Muscle of leg (tissue), 11 donors: ENCODE measurements around the gene ABCG1. TPM values are rescaled to one million over a fixed set of nuclear protein-coding genes. Genes with fewer than 3 reads are reported as not detected.
A peak's percentile ranks its signal among the peaks of the same experiment; 100 is the strongest.

Experiments
- DNase-seq: peaks from one replicate; pipeline ENCODE4 v3.0.0; 2013
- H3K27ac ChIP-seq: one replicate; pipeline ENCODE4 v1.5.1; 2013; ENCODE audit warnings: mild to moderate bottlenecking, low read length, control low read depth
- H3K27me3 ChIP-seq: one replicate; pipeline ENCODE4 v1.6.1; 2013; ENCODE audit warnings: low read length; ENCODE audit not compliant: control insufficient read depth, insufficient read depth
- H3K36me3 ChIP-seq: one replicate; pipeline ENCODE4 v1.6.1; 2013; ENCODE audit warnings: low read length; ENCODE audit not compliant: control insufficient read depth, insufficient read depth
- H3K4me1 ChIP-seq: one replicate; pipeline ENCODE4 v1.6.1; 2013; ENCODE audit warnings: low read length; ENCODE audit not compliant: control insufficient read depth, insufficient read depth
- H3K4me3 ChIP-seq: one replicate; pipeline ENCODE4 v1.5.1; 2013; ENCODE audit warnings: low read length, control low read depth
- H3K9me3 ChIP-seq: replicated peaks from 2 replicates; pipeline ENCODE4 v1.6.1; 2013; ENCODE audit warnings: low read depth, low read length; ENCODE audit not compliant: control insufficient read depth
- WGBS: methylation state at CpG from one replicate; pipeline ENCODE4 v1.1.5; 2013; ENCODE audit warnings: missing lambda C conversion rate; ENCODE audit not compliant: insufficient coverage; 5-methylcytosine and 5-hydroxymethylcytosine counted together
- polyA plus RNA-seq, 8 donors: library from polyadenylated mRNA; unstranded; fragments of 120-200 nt; gene quantifications; one replicate each; pipeline versions ENCODE4 v1.2.1 to v1.2.3, GENCODE V29; 2013; ENCODE audit warnings: inconsistent platforms in 1 of 8, low replicate concordance in 1 of 8; ENCODE audit not compliant: insufficient read length in 8 of 8, insufficient read depth in 1 of 8
- total RNA-seq: library from RNA; stranded (reverse); fragments of 120-200 nt; gene quantifications from one replicate; pipeline ENCODE4 v1.2.4, GENCODE V29; 2013

Gene ABCG1
- total and polyA plus RNA-seq, 9 donors: 4.9 to 9.1 (median 8.1) TPM

GRCh38 chr21:42252325-42252654 is 33.4 kb downstream of the ABCG1 start:
- WGBS: 83% methylated on average over 4 of the region's 8 CpGs

DNA sequence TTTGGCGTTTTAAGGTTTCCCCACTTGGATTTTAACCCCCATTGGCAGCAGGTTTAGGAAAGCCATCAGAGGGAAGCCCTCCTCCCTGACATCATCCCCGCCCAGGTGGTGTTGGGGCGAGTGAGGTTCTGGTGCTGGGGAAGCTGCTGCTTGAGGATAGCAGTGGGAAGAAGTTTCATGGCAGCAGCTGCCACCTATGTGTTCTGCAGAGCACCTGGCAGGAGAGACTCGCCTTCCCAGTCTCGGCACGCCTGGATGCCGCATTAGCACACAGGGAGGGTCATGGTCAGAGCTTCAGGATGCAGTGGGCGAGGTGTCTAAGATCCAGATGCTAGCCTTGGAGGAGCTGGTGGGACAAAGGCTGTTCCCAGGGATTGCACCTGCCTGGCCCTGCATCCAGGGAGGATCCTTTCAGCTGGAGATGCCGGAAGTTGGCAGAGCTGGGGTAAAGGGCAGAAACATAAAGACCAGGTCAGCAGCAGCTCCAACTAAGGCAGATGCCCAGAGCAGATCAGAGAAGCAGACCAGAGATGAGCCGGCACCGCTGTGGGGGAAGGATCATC is 33.9 kb downstream of the ABCG1 start:
- Histone ChIP-seq H3K9me3 (no peaks in the 10 kb centered on the region), H3K27ac (no peak overlapping the region), H3K4me1 (peaks cover 60% of the 10 kb centered on the region), H3K4me3 (no peak overlapping the region), H3K27me3 (peaks cover 2% of the 10 kb centered on the region), H3K36me3 (no peaks in the 10 kb centered on the region)
- DNase-seq: no peak
- WGBS: 76% methylated on average over 10 of the region's 11 CpGs

More at GRCh38 chr21:42252325-42252654, 33.4 kb downstream of the ABCG1 start:
- DNase-seq: no peak
- no peaks in the 10 kb centered on the region for H3K36me3 ChIP-seq
- H3K27me3 ChIP-seq: peaks cover 2% of the 10 kb centered on the region
- no peaks in the 10 kb centered on the region for H3K9me3 ChIP-seq
- no peak overlapping the region for H3K27ac ChIP-seq
- peaks cover 56% of the 10 kb centered on the region for H3K4me1 ChIP-seq
- H3K4me3 ChIP-seq: no peak overlapping the region

GRCh38 chr21:42253466-42253865 is 34.5 kb downstream of the ABCG1 start:
- Histone ChIP-seq H3K27ac (no peak overlapping the region), H3K4me3 (no peak overlapping the region), H3K27me3 (peaks cover 2% of the 10 kb centered on the region), H3K36me3 (no peaks in the 10 kb centered on the region), H3K9me3 (no peaks in the 10 kb centered on the region), H3K4me1 (peaks cover 62% of the 10 kb centered on the region)
- DNase-seq: no peak
- WGBS: 82% methylated on average over 8 of the region's 8 CpGs

- no peak overlapping the region for H3K4me3 ChIP-seq
- peaks cover 4% of the 10 kb centered on the region for H3K27me3 ChIP-seq
- DNase-seq: no peak
- WGBS: 65% methylated on average over 2 of the region's 6 CpGs
- no peaks in the 10 kb centered on the region for H3K36me3 ChIP-seq
- H3K27ac ChIP-seq: no peak overlapping the region
- H3K9me3 ChIP-seq: no peaks in the 10 kb centered on the region
- H3K4me1 ChIP-seq: peaks cover 68% of the 10 kb centered on the region
These were observed 35.1 kb downstream of the ABCG1 start for GRCh38 chr21:42254083-42254482.

- Histone ChIP-seq H3K4me1 (peaks cover 77% of the 10 kb centered on the region), H3K4me3 (no peak overlapping the region), H3K36me3 (no peaks in the 10 kb centered on the region), H3K27ac (no peak overlapping the region), H3K27me3 (peaks cover 6% of the 10 kb centered on the region), H3K9me3 (no peaks in the 10 kb centered on the region)
- WGBS: 64% methylated on average over 17 of the region's 17 CpGs
- no peak for DNase-seq
These were observed 36.0 kb downstream of the ABCG1 start for GRCh38 chr21:42254651-42255601.

DNA sequence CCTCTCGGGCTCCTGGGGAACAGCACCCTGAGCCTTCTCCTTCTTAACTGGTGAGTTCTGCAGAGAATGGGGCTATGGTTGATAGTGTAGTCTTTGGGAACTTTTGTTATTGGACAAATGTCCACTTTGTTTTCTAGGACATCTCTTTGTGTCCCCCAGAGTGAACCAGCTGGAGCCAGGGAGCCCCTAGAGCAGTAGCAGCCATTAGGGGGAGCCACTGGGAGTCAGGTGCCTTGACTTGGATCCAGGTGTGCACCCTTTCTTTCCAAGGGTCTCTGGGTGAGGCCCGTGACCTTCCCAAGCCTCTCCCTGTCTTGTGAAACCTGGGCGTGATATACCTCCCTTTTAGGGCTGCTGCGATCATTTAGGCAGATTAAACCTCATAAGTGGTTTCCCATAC is 36.9 kb downstream of the ABCG1 start:
- H3K27ac ChIP-seq: no peak overlapping the region
- no peak overlapping the region for H3K4me3 ChIP-seq
- H3K4me1 ChIP-seq: peaks cover 81% of the 10 kb centered on the region
- 96% methylated on average over 3 of the region's 4 CpGs for WGBS
- H3K27me3 ChIP-seq: peaks cover 6% of the 10 kb centered on the region
- DNase-seq: no peak
- H3K36me3 ChIP-seq: no peaks in the 10 kb centered on the region
- H3K9me3 ChIP-seq: no peaks in the 10 kb centered on the region

DNA sequence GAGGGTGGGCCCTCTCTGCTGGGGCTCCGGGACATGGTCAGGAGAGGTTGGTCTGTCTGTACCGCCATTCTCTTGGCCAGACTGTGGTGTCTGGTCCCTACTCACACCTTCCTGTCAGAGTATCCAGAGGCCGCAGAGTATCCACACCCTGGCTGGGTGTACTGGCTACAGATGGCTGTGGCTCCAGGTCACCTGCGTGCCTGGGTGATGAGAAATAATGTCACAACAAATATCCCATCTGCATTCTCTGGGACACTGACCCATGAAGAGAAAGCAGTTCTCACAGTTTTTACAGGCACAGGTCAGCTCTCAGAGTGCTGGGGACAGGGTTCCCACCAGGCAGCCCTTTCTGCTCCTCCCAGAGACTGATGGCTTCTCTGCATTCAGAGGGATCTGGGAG is 37.4 kb downstream of the ABCG1 start:
- Histone ChIP-seq H3K4me3 (no peak overlapping the region), H3K9me3 (no peaks in the 10 kb centered on the region), H3K36me3 (no peaks in the 10 kb centered on the region), H3K27ac (no peak overlapping the region), H3K4me1 (peaks cover 81% of the 10 kb centered on the region), H3K27me3 (peaks cover 6% of the 10 kb centered on the region)
- 60% methylated on average over 1 of the region's 4 CpGs for WGBS
- no peak for DNase-seq

DNA sequence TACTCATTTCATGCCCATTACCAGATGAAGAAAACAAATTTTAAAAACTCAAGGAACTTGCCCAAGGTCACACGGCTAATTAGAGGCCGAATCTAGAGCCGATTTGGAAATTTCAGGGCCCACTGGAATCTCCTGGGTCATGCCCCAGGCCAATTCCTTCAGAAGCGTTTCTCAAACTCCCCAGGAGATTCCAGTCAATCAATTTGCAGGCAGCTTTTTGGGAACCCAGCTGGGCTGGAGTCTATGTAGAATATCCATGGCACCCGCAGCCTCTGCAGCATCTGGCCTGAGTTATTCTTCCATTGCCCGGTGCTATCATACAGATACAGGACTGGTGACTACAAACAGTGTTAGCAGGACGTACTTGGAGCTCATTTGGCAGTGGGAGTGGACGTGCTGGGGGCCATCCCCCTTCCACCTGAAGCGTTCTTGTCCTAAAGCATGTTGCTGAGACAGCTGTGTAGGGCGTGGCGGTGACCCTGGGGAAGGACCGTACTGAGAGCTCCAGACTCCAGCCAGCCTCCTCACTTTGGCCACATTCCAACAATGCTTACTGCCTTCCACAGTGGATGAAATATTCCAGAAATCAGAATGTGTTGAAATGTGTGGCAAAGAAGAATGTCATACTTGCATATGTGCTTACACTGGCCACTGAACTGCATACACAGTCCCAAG is 38.3 kb downstream of the ABCG1 start:
- H3K4me3 ChIP-seq: no peak overlapping the region
- H3K36me3 ChIP-seq: no peaks in the 10 kb centered on the region
- H3K9me3 ChIP-seq: no peaks in the 10 kb centered on the region
- no peak overlapping the region for H3K27ac ChIP-seq
- DNase-seq: peak; percentile 64
- peaks cover 6% of the 10 kb centered on the region for H3K27me3 ChIP-seq
- WGBS: 51% methylated on average over 11 of the region's 12 CpGs
- H3K4me1 ChIP-seq: peaks cover 81% of the 10 kb centered on the region

DNA sequence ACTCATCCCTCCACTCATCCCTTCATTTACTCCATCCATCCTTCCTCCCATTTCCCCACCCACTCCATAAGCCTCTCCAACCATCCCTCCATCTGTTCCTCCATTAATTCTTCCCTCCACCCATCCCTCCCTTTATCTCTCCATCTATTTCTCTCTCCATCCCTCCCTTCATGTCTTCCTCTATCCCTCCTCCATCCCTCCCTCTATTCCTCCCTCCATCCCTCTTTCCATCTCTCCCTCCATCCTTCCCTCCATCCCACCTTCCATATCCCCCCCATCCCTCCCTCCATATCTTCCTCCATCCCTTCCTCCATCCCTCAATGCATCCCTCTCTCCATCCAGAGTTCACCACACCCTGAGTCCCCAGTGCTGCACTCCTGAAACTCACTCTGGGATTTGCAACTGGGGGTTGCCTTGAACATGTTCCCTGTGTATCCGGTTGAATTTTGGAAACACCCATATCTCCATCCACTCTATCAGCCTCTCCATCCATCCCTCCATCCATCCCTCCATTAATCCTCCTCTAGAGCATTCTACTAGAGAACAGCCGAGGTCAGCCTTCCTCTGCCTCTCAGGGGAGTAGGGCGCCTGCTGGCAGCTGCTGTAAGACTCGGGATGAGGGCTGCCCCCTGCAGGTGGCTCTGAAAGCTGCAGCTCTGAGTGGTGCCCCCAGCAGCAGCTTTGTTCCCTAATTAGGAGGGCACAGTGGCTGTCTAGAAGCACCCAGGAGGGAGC is 39.4 kb downstream of the ABCG1 start:
- 11% methylated on average over 3 of the region's 4 CpGs for WGBS
- peaks cover 78% of the 10 kb centered on the region for H3K4me1 ChIP-seq
- peak; percentile 49 for DNase-seq

More for the DNA sequence above, 39.4 kb downstream of the ABCG1 start:
- Histone ChIP-seq H3K27ac (no peak overlapping the region), H3K9me3 (no peaks in the 10 kb centered on the region), H3K27me3 (peaks cover 6% of the 10 kb centered on the region), H3K36me3 (no peaks in the 10 kb centered on the region), H3K4me3 (no peak overlapping the region)
